HG03558 (cell line): Measurements from ENCODE around the gene TMEM9B.
"Not testable (repeated sequence)": the region's sequence is repeated elsewhere in the genome, so short reads cannot be mapped to it uniquely, and the experiment has no call there.

Source experiments
- ATAC-seq: cut with Tn5 transposase; IDR thresholded peaks from one replicate; pipeline ENCODE4 v1.9.1; 2021; ENCODE audit warnings: moderate number of reproducible peaks; ENCODE audit not compliant: unreplicated experiment; ENCODE audit errors: extremely low read depth

Gene TMEM9B

GRCh38 chr11:8979365-8979764 lies 15.1 kb upstream of the TMEM9B start:
- not testable (repeated sequence) for ATAC-seq

DNA sequence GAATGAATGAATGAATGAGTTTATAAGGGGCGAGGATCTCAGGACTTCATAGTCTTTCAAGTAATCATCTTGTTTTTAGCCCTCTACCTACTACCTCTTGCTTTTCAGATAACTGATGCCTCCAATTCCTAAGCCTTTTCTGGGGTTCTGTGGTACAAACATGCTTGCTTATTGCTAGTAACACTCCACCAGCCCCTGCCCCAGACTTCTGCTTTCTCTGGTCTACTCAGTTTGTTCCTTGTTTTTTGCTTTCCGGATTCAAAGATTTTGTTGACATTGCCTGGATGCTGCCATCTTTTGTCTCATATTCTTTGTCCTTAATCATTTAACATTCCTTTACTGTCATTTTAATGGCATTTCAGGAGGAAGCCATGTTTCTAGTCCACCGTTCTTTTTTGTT lies 8.9 kb upstream of the TMEM9B start:
- ATAC-seq: no peak

DNA sequence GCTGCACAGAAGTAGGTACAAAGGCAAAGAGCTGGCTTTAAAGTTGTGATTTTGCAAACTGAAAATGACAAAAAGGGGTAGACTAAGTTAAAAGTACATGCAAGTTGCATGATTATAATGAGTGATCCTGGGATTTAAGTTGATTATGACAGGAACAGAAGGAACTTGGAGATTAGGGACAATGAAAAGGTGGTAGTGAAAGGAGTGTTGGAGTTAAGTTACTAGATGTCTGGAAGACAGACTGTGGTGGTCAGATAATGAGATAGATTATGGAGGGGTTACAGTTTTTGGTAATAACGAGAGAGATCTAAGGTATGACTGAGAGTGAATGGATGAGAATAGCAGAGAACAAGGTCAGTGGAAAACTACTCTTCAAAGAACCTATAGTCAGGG lies 7.7 kb upstream of the TMEM9B start:
- no peak for ATAC-seq

- ATAC-seq: no peak
Measured at GRCh38 chr11:8971196-8971923, 7.1 kb upstream of the TMEM9B start.

DNA sequence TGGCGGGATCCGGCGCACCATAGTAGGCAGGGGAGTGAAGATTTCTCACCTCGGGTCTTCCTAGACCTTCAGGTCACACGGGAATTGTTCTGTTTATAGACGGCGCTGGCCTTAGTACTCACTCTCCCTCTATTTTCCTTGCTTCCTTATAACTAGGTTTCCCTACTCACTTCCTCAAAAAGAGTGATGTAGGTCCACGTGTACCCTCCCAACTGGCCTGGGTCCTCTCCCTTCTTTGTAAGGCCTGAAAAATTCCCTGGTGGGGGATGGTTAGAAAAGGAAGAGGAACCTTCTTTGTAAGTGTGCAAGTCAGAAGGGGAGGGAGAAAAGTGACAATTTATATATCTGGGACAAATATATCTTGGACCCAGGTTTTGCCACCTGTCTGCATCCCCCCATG lies 2.9 kb upstream of the TMEM9B start:
- no peak for ATAC-seq

- peak; percentile 39 for ATAC-seq
Measured at GRCh38 chr11:8963569-8964323, 496 bp downstream of the TMEM9B start.

DNA sequence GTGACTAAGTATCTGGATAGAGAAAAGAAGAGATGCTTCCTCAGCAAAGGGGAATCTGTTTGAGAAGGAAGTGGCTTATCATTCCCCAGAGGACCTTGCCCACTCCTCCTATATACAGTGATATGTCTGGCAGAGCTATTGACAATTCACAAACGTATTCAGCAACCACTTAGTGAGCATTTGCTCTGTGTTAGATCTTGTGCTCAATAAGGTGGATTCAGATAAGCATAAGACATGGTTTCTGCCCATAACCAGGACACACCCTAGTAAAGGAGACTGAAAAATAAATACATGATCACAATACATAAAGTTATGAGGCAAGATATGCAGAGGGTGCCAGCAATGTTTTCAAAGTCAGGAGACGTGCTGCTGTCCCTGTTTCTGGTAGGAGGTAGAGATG lies 1.4 kb downstream of the TMEM9B start:
- ATAC-seq: no peak

DNA sequence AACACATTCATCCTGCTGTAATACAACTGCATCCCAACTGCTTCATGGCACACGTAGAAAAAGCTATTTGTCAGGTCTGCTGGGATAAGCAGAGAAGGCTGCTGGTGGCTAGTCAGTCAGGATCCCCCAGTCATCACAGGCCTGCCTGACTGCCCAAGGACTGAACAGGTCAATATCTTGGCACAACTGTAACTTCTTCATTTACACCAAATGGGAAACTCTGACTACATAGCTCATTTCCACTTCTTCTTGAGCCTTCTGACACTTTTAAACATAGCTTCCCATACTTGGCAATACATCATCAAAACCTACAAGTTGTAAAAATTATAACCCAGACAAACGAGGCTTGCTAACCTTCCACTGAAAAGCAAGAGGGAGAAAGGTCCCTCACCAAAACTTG lies 2.8 kb downstream of the TMEM9B start:
- no peak for ATAC-seq

DNA sequence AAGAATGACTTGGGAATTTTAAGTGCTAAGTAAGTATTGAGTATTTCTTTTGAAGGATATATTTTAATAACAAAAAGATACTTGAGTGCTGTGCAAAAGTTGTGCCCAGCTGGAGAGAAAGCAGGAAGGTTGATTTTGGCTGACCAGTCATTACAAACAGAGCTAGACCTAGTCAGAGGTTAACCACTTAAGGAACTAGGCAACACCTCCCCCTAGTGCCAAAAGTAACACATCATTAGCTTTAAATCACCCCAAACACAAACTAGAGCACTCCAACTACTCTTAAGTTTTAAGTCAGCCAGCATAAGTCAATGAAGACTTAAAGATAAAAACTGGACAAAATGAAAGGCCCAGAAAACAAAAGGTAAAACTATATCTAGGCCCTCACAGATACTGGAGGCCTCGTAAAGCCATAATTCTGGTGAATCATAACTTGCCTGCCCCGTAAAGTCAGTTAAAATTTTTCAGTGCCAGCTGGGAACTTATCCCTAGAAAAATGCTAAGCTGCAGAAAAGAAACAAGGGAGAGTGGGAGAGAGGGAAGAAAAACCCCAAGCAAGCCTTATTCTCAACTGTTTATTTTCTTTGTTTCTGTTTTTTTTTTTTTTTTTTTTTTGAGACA lies 4.6 kb downstream of the TMEM9B start:
- ATAC-seq: no peak

GRCh38 chr11:8956860-8957259 lies 7.4 kb downstream of the TMEM9B start:
- no peak for ATAC-seq

- no peak for ATAC-seq
Measured at GRCh38 chr11:8948886-8949285, 15.4 kb downstream of the TMEM9B start.

GRCh38 chr11:8947230-8947943 lies 16.9 kb downstream of the TMEM9B start:
- ATAC-seq: no peak

GRCh38 chr11:8942518-8943066 lies 21.6 kb downstream of the TMEM9B start, which contains the start of gene ASCL3:
ASCL3 (minus strand) TSS chr11:8943016; CDS start chr11:8938161, 4,855 bp downstream.
- ATAC-seq: no peak

GRCh38 chr11:8941341-8942103 lies 22.7 kb downstream of the TMEM9B start:
- ATAC-seq: no peak

GRCh38 chr11:8937659-8938058 lies 26.6 kb downstream of the TMEM9B start:
- no peak for ATAC-seq

DNA sequence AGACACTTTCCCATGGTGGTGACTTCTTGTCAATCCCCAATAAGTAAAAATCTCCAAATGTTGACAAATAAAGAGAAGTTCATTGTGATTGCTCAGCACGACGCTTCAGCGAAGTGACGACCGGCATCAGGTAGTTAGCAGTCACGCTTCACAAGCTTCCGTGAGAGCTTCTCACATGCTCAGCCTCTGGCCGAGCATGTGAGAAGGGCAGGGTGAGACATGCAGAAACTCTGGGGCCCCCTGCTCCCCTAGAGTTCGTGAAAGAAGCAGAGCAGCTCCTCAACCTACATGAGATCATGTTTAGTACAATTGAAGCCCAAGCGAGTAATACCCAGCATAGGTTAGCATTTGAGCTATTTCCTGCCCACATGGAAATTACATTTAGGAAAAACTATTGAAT lies 27.1 kb downstream of the TMEM9B start:
- no peak for ATAC-seq

- not testable (repeated sequence) for ATAC-seq
Measured at GRCh38 chr11:8935789-8936188, 28.5 kb downstream of the TMEM9B start.

DNA sequence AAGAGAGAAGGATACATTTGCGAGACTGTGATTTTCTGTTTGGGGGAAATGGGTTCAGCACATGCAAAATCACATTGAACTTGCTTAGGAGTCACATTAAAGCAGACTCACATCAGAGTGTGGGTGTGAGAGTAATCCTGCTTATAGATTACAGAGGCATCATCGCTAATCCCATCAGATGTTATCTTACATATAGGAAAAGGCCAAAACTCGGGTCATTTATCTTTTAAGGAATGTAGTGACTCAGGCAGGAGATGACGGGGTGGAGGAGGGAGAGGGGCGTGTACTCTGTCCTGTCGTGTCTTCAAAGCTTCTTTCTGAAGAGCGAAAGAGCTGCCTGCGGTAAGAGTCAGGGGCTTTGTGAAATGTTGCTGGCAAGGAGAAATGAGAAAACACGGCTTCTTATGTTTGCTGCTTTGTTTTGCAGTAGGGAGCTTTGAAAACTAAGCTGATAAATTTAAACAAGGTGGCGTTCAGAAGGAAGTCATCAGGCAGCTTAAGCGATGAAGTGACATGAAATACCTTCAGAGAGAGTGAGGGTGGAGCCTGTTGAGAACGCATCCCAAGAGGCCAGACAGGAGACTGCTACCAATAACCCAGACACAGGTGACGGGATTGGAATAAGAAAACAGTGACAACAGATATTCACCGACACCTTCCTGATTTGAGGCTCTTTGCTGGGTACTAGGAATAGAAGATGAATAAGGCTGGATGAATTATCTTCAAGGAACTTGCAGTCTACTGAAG lies 29.3 kb downstream of the TMEM9B start:
- ATAC-seq: no peak

- ATAC-seq: no peak
Measured at GRCh38 chr11:8933931-8934330, 30.3 kb downstream of the TMEM9B start.
